ENCODE results near the gene JHY.
"Not testable (repeated sequence)": the region's sequence is repeated elsewhere in the genome, so short reads cannot be mapped to it uniquely, and the experiment has no call there.

Gene JHY

GRCh38 chr11:122852074-122852795, 30.3 kb upstream of the JHY start:
- no peaks in the 10 kb centered on the region for H3K9me3 ChIP-seq (ENCODE audit: control insufficient read depth, low read length)
- H3K27ac ChIP-seq (ENCODE audit: insufficient read depth, low read length, poor library complexity, severe bottlenecking): no peak overlapping the region
- peak overlapping the region; percentile 3 for H3K4me3 ChIP-seq (ENCODE audit: insufficient read depth, low read depth, low read length, poor library complexity, severe bottlenecking)
- no peaks in the 10 kb centered on the region for H3K27me3 ChIP-seq (replicated peaks; ENCODE audit: control insufficient read depth, insufficient read depth, low read length, poor library complexity, severe bottlenecking)
- DNase-seq: no peak
- H3K4me1 ChIP-seq (ENCODE audit: control insufficient read depth, insufficient read depth, low read length, poor library complexity, severe bottlenecking): no peaks in the 10 kb centered on the region
- H3K36me3 ChIP-seq (ENCODE audit: control insufficient read depth, insufficient read depth, low read length): no peaks in the 10 kb centered on the region

- no peaks in the 10 kb centered on the region for H3K27me3 ChIP-seq (replicated peaks; ENCODE audit: control insufficient read depth, insufficient read depth, low read length, poor library complexity, severe bottlenecking)
- no peak overlapping the region for H3K27ac ChIP-seq (ENCODE audit: insufficient read depth, low read length, poor library complexity, severe bottlenecking)
- no peak overlapping the region for H3K4me3 ChIP-seq (ENCODE audit: insufficient read depth, low read depth, low read length, poor library complexity, severe bottlenecking)
- no peak for DNase-seq
- no peaks in the 10 kb centered on the region for H3K4me1 ChIP-seq (ENCODE audit: control insufficient read depth, insufficient read depth, low read length, poor library complexity, severe bottlenecking)
- no peaks in the 10 kb centered on the region for H3K9me3 ChIP-seq (ENCODE audit: control insufficient read depth, low read length)
- H3K36me3 ChIP-seq (ENCODE audit: control insufficient read depth, insufficient read depth, low read length): no peaks in the 10 kb centered on the region
Measured at GRCh38 chr11:122852796-122853160, 29.8 kb upstream of the JHY start.

- no peak overlapping the region for H3K27ac ChIP-seq (ENCODE audit: insufficient read depth, low read length, poor library complexity, severe bottlenecking)
- H3K4me3 ChIP-seq (ENCODE audit: insufficient read depth, low read depth, low read length, poor library complexity, severe bottlenecking): no peak overlapping the region
- H3K27me3 ChIP-seq (replicated peaks; ENCODE audit: control insufficient read depth, insufficient read depth, low read length, poor library complexity, severe bottlenecking): no peaks in the 10 kb centered on the region
- no peaks in the 10 kb centered on the region for H3K9me3 ChIP-seq (ENCODE audit: control insufficient read depth, low read length)
- H3K36me3 ChIP-seq (ENCODE audit: control insufficient read depth, insufficient read depth, low read length): no peaks in the 10 kb centered on the region
- no peak for DNase-seq
- no peaks in the 10 kb centered on the region for H3K4me1 ChIP-seq (ENCODE audit: control insufficient read depth, insufficient read depth, low read length, poor library complexity, severe bottlenecking)
Measured at GRCh38 chr11:122853261-122853660, 29.3 kb upstream of the JHY start.

- no peaks in the 10 kb centered on the region for H3K27me3 ChIP-seq (replicated peaks; ENCODE audit: control insufficient read depth, insufficient read depth, low read length, poor library complexity, severe bottlenecking)
- no peak overlapping the region for H3K27ac ChIP-seq (ENCODE audit: insufficient read depth, low read length, poor library complexity, severe bottlenecking)
- no peaks in the 10 kb centered on the region for H3K9me3 ChIP-seq (ENCODE audit: control insufficient read depth, low read length)
- H3K4me3 ChIP-seq (ENCODE audit: insufficient read depth, low read depth, low read length, poor library complexity, severe bottlenecking): no peak overlapping the region
- H3K36me3 ChIP-seq (ENCODE audit: control insufficient read depth, insufficient read depth, low read length): no peaks in the 10 kb centered on the region
- DNase-seq: peak in 1 of 3 donors; percentile 29
- no peaks in the 10 kb centered on the region for H3K4me1 ChIP-seq (ENCODE audit: control insufficient read depth, insufficient read depth, low read length, poor library complexity, severe bottlenecking)
Measured at GRCh38 chr11:122853971-122854446, 28.6 kb upstream of the JHY start.

GRCh38 chr11:122861631-122862030, 20.9 kb upstream of the JHY start:
- Histone ChIP-seq H3K27ac (ENCODE audit: insufficient read depth, low read length, poor library complexity, severe bottlenecking) (no peak overlapping the region), H3K9me3 (ENCODE audit: control insufficient read depth, low read length) (no peaks in the 10 kb centered on the region), H3K27me3 (replicated peaks; ENCODE audit: control insufficient read depth, insufficient read depth, low read length, poor library complexity, severe bottlenecking) (peaks cover 2% of the 10 kb centered on the region), H3K4me3 (ENCODE audit: insufficient read depth, low read depth, low read length, poor library complexity, severe bottlenecking) (no peak overlapping the region), H3K4me1 (ENCODE audit: control insufficient read depth, insufficient read depth, low read length, poor library complexity, severe bottlenecking) (no peaks in the 10 kb centered on the region), H3K36me3 (ENCODE audit: control insufficient read depth, insufficient read depth, low read length) (no peaks in the 10 kb centered on the region)
- no peak for DNase-seq

- H3K36me3 ChIP-seq (ENCODE audit: control insufficient read depth, insufficient read depth, low read length): no peaks in the 10 kb centered on the region
- no peak overlapping the region for H3K4me3 ChIP-seq (ENCODE audit: insufficient read depth, low read depth, low read length, poor library complexity, severe bottlenecking)
- no peak for DNase-seq
- H3K9me3 ChIP-seq (ENCODE audit: control insufficient read depth, low read length): no peaks in the 10 kb centered on the region
- peaks cover 2% of the 10 kb centered on the region for H3K27me3 ChIP-seq (replicated peaks; ENCODE audit: control insufficient read depth, insufficient read depth, low read length, poor library complexity, severe bottlenecking)
- no peaks in the 10 kb centered on the region for H3K4me1 ChIP-seq (ENCODE audit: control insufficient read depth, insufficient read depth, low read length, poor library complexity, severe bottlenecking)
- H3K27ac ChIP-seq (ENCODE audit: insufficient read depth, low read length, poor library complexity, severe bottlenecking): no peak overlapping the region
Measured at GRCh38 chr11:122862091-122862490, 20.5 kb upstream of the JHY start.

GRCh38 chr11:122863154-122863553, 19.4 kb upstream of the JHY start:
- not testable (repeated sequence) for H3K9me3 ChIP-seq (ENCODE audit: control insufficient read depth, low read length); H3K27me3 ChIP-seq (replicated peaks; ENCODE audit: control insufficient read depth, insufficient read depth, low read length, poor library complexity, severe bottlenecking); DNase-seq; H3K36me3 ChIP-seq (ENCODE audit: control insufficient read depth, insufficient read depth, low read length); H3K4me3 ChIP-seq (ENCODE audit: insufficient read depth, low read depth, low read length, poor library complexity, severe bottlenecking); H3K4me1 ChIP-seq (ENCODE audit: control insufficient read depth, insufficient read depth, low read length, poor library complexity, severe bottlenecking); H3K27ac ChIP-seq (ENCODE audit: insufficient read depth, low read length, poor library complexity, severe bottlenecking)

- no peaks in the 10 kb centered on the region for H3K4me1 ChIP-seq (ENCODE audit: control insufficient read depth, insufficient read depth, low read length, poor library complexity, severe bottlenecking)
- no peaks in the 10 kb centered on the region for H3K36me3 ChIP-seq (ENCODE audit: control insufficient read depth, insufficient read depth, low read length)
- H3K27me3 ChIP-seq (replicated peaks; ENCODE audit: control insufficient read depth, insufficient read depth, low read length, poor library complexity, severe bottlenecking): peaks cover 7% of the 10 kb centered on the region
- no peak overlapping the region for H3K27ac ChIP-seq (ENCODE audit: insufficient read depth, low read length, poor library complexity, severe bottlenecking)
- DNase-seq: no peak
- H3K9me3 ChIP-seq (ENCODE audit: control insufficient read depth, low read length): no peaks in the 10 kb centered on the region
- H3K4me3 ChIP-seq (ENCODE audit: insufficient read depth, low read depth, low read length, poor library complexity, severe bottlenecking): no peak overlapping the region
Measured at GRCh38 chr11:122863704-122864326, 18.7 kb upstream of the JHY start.

GRCh38 chr11:122864386-122865115, 18.0 kb upstream of the JHY start:
- H3K27me3 ChIP-seq (replicated peaks; ENCODE audit: control insufficient read depth, insufficient read depth, low read length, poor library complexity, severe bottlenecking): peaks cover 7% of the 10 kb centered on the region
- no peaks in the 10 kb centered on the region for H3K9me3 ChIP-seq (ENCODE audit: control insufficient read depth, low read length)
- H3K4me1 ChIP-seq (ENCODE audit: control insufficient read depth, insufficient read depth, low read length, poor library complexity, severe bottlenecking): no peaks in the 10 kb centered on the region
- no peak for DNase-seq
- H3K36me3 ChIP-seq (ENCODE audit: control insufficient read depth, insufficient read depth, low read length): no peaks in the 10 kb centered on the region
- no peak overlapping the region for H3K27ac ChIP-seq (ENCODE audit: insufficient read depth, low read length, poor library complexity, severe bottlenecking)
- H3K4me3 ChIP-seq (ENCODE audit: insufficient read depth, low read depth, low read length, poor library complexity, severe bottlenecking): no peak overlapping the region

- peaks cover 5% of the 10 kb centered on the region for H3K27me3 ChIP-seq (replicated peaks; ENCODE audit: control insufficient read depth, insufficient read depth, low read length, poor library complexity, severe bottlenecking)
- no peaks in the 10 kb centered on the region for H3K9me3 ChIP-seq (ENCODE audit: control insufficient read depth, low read length)
- DNase-seq: no peak
- H3K27ac ChIP-seq (ENCODE audit: insufficient read depth, low read length, poor library complexity, severe bottlenecking): no peak overlapping the region
- H3K36me3 ChIP-seq (ENCODE audit: control insufficient read depth, insufficient read depth, low read length): no peaks in the 10 kb centered on the region
- H3K4me3 ChIP-seq (ENCODE audit: insufficient read depth, low read depth, low read length, poor library complexity, severe bottlenecking): no peak overlapping the region
- H3K4me1 ChIP-seq (ENCODE audit: control insufficient read depth, insufficient read depth, low read length, poor library complexity, severe bottlenecking): no peaks in the 10 kb centered on the region
Measured at GRCh38 chr11:122869622-122870021, 12.9 kb upstream of the JHY start.

All from effector memory CD4-positive, alpha-beta T cell (primary cell).